AG09309 (cell line): ENCODE results near the gene SHISA4.
A peak's percentile ranks its signal among the peaks of the same experiment; 100 is the strongest.

Source experiments
- DNase-seq: peaks from one replicate; pipeline ENCODE4 v3.0.0-alpha.2; 2010; ENCODE audit warnings: low read depth
- H3K4me3 ChIP-seq: 2 replicates; pipeline ENCODE4 v1.5.1; 2011; ENCODE audit warnings: mild to moderate bottlenecking, low read depth, low read length, moderate library complexity; ENCODE audit not compliant: control insufficient read depth
- TF ChIP-seq, protein P1 (sequence below): IDR thresholded peaks from 2 replicates; pipeline ENCODE4 v1.5.1; 2011; ENCODE audit warnings: mild to moderate bottlenecking, low read depth, low read length, inconsistent platforms; ENCODE audit not compliant: insufficient read depth, control insufficient read depth; ENCODE audit errors: missing control alignments

The SHISA4 gene

DNA sequence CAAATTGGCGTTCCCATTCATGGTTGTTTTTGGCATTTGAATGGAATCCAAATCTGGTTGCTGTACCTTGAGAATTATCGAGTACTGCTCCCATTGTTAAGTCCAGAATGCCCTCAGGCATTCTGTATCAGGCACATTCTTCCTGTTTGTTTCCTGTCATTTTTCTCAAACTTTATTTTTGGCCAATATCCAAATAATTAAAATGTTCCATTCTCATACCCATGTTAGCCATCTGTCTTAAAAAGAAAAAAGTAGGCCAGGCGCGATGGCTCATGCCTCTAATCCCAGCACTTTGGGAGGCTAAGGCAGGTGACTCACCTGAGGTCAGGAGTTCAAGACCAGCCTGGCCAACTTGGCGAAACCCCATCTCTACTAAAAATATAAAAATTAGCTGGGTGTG is 29.3 kb upstream of the SHISA4 start:
- no peak overlapping the region for H3K4me3 ChIP-seq
- DNase-seq: no peak
- TF ChIP-seq, protein P1, sequence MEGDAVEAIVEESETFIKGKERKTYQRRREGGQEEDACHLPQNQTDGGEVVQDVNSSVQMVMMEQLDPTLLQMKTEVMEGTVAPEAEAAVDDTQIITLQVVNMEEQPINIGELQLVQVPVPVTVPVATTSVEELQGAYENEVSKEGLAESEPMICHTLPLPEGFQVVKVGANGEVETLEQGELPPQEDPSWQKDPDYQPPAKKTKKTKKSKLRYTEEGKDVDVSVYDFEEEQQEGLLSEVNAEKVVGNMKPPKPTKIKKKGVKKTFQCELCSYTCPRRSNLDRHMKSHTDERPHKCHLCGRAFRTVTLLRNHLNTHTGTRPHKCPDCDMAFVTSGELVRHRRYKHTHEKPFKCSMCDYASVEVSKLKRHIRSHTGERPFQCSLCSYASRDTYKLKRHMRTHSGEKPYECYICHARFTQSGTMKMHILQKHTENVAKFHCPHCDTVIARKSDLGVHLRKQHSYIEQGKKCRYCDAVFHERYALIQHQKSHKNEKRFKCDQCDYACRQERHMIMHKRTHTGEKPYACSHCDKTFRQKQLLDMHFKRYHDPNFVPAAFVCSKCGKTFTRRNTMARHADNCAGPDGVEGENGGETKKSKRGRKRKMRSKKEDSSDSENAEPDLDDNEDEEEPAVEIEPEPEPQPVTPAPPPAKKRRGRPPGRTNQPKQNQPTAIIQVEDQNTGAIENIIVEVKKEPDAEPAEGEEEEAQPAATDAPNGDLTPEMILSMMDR: no peak

DNA sequence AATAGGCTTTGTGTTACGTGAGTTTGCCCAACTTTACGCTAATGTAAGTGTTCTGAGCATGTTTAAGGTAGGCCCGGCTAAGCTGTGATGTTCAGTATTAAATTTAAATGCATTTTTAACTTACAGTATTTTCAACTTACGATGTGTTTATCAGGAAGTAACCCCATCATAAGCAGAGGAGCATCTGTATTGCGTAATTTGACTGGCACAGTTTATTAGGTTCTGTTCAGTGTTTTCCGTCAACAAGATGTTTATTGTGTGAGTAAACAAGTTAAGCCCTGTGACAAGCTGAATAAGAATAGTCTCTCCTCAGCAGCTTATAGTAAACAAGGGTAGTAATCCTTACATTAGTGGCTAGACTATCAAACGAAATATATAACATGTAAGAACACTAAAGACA is 27.2 kb upstream of the SHISA4 start:
- H3K4me3 ChIP-seq: no peak overlapping the region
- DNase-seq: no peak
- TF ChIP-seq, protein P1: no peak

DNA sequence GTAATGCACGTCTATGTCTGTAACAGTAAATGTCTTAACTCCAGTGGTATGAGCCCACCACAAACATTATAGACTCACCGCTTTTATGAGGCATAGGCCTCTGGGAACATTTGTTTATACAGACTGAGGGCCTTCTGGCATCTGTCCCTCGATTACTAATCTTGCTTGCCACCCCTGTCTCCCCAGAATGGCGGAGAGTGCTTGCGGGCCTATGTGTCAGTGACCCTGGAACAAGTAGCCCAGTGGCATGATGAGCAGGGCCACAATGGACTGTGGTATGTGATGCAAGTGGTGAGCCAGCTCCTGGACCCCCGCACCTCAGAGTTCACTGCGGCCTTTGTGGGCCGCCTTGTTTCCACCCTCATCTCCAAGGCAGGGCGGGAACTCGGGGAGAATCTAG is 18.3 kb upstream of the SHISA4 start:
- no peak for DNase-seq

DNA sequence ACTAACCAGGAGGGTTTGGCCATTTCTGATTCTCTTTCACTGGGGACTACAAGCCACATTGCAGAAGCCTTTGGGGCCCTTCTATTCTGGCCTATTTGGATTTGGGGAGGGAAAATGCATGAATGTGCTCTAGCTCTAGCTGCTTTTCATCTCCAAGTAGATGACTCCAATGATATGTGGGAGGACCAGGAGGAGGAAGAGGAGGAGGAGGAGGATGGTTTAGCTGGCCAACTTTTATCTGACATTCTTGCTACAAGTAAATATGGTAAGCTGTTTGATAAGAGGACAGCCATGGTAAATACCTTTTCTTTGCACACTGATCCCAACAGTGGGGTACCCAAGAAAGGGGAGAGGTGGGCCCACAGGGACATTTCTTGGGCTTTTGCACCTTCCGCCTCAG is 14.0 kb upstream of the SHISA4 start:
- DNase-seq: no peak
- TF ChIP-seq, protein P1: no peak
- no peak overlapping the region for H3K4me3 ChIP-seq

More for the DNA sequence above, 18.3 kb upstream of the SHISA4 start:
- H3K4me3 ChIP-seq: no peak overlapping the region
- TF ChIP-seq, protein P1: no peak

DNA sequence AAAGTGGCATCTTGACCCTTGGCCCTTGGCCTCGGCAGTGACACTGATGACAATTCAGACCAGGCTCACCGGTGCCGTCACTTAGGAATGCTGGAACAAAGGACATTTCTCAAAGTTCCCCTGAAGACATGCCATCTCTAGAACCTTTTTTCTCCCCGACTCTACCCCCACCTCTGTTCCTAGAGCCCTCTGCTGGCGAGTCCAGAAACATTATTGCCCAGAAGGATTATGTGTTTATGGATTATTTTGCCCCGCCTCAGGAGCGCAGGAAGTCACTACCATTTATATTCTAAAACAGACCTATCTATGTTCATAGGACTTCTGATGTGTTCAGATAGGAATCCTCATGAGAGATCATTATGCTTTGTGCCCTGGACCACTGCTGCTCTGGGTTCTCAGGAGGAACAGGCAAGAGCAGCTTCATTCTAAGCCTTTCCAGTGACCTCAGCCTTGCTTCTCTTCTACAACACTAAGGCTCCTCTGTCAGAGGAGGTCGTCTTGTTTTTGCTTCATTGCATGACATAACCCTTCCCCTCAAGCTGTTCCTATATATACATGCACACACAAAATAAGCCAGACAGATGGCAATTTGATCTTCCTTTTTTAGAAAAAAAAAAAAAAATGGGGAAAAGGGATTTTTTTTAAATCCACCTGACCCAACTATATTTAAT is 12.4 kb upstream of the SHISA4 start:
- no peak overlapping the region for H3K4me3 ChIP-seq
- DNase-seq: no peak
- TF ChIP-seq, protein P1: peak; percentile 54

DNA sequence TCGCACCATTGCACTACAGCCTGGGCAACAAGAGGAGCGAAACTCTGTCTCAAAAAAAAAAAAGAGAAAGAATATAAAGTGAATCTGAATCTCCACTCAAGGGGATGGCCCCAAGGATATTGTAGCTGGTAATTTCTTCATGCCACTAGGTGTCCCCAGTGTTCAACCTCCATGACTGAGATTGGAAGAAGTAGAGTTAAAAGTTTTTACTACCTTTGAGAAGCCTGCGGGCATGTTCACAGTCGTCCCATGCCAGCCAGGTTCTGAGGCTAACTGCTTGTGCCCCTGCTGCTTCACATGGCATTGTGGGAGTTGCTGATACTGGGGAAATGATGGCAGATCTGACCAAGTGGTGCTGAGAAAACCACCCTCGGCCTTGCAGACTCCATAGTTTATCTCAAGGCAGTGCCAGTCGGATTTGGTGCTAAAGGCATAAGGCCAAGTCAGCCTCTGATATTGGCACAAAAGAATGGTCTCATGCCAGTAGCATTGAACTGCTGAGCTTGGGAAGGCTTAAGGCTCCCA is 10.8 kb upstream of the SHISA4 start:
- H3K4me3 ChIP-seq: no peak overlapping the region
- TF ChIP-seq, protein P1: peak; percentile 69
- no peak for DNase-seq
